Keratinocyte (primary cell): ENCODE results near the gene SHD.

Experiments used
- CTCF ChIP-seq, 3 experiments: IDR thresholded peaks in 1 of 3; conservative IDR thresholded peaks in 1 of 3; optimal IDR thresholded peaks in 1 of 3; 2 replicates in 2 of 3; 3 replicates in 1 of 3; pipeline versions ENCODE3 to v1.5.1; 2011; ENCODE audit warnings: low read length in 3 of 3, mild to moderate bottlenecking in 3 of 3, moderate library complexity in 2 of 3, control low read depth in 1 of 3, inconsistent platforms in 1 of 3; ENCODE audit not compliant: insufficient read depth in 2 of 3; ENCODE audit errors: extremely low read depth in 1 of 3
- EZH2 ChIP-seq: IDR thresholded peaks from one replicate; pipeline ENCODE4 v1.6.1; 2012; ENCODE audit warnings: inconsistent platforms, mild to moderate bottlenecking, low read length, moderate library complexity

GRCh38 chr19:4279530-4280422 is 710 bp downstream of the SHD start:
- TF ChIP-seq CTCF (optimal IDR thresholded peaks at IDR 0.05 in 1 of 3, IDR thresholded peaks at IDR 0.05 in 1 of 3, conservative IDR thresholded peaks at IDR 0.05 in 1 of 3; ENCODE audit: extremely low read depth in 1 of 3, insufficient read depth in 2 of 3, low read length in 3 of 3) (no peak), EZH2 (peak; percentile 91)
